Activated T-cell treated with anti-CD3 and anti-CD28 coated beads, Interleukin-2, amount 50 U/mL, for 72 hours (primary cell): ENCODE measurements around the gene SUN2. TPM values are rescaled to one million over a fixed set of nuclear protein-coding genes. Genes with fewer than 3 reads are reported as not detected.
A peak's percentile ranks its signal among the peaks of the same experiment; 100 is the strongest.

ENCODE experiments used
- ATAC-seq, 2 donors: fragments of 150-1000 bp; cut with Tn5 transposase; replicated peaks in 1 of 2; 2 replicates each; pipeline ENCODE4 v1.10.0; 2021; ENCODE audit warnings: moderate library complexity in 2 of 2, mild to moderate bottlenecking in 1 of 2
- DNase-seq, 2 donors: peaks; one replicate each; pipeline ENCODE4 v3.0.0; 2021 to 2022; ENCODE audit warnings: mixed read lengths in 1 of 2
- H3K27ac Mint-ChIP-seq: one replicate; pipeline ENCODE4 v1.8.0; 2022; ENCODE audit warnings: mild to moderate bottlenecking, moderate library complexity, mixed read lengths
- H3K27me3 Mint-ChIP-seq: one replicate; pipeline ENCODE4 v1.8.0; 2022; ENCODE audit warnings: low read depth, mixed read lengths
- H3K36me3 Mint-ChIP-seq, 2 donors: one replicate each; pipeline ENCODE4 v1.8.0; 2022; ENCODE audit warnings: mixed read lengths in 2 of 2, mild to moderate bottlenecking in 1 of 2; ENCODE audit not compliant: insufficient read depth in 2 of 2
- H3K4me1 Mint-ChIP-seq: one replicate; pipeline ENCODE4 v1.8.0; 2022; ENCODE audit warnings: low read depth, mixed read lengths
- H3K4me3 Mint-ChIP-seq, 2 donors: one replicate each; pipeline ENCODE4 v1.8.0; 2022; ENCODE audit warnings: mild to moderate bottlenecking in 2 of 2, mixed read lengths in 2 of 2, moderate library complexity in 2 of 2
- H3K9me3 Mint-ChIP-seq, 2 donors: one replicate each; pipeline ENCODE4 v1.8.0; 2022; ENCODE audit warnings: mixed read lengths in 2 of 2
- total RNA-seq, 2 donors: library from RNA; stranded (reverse); gene quantifications; one replicate each; pipeline ENCODE4 v1.2.3, GENCODE V29; 2022

SUN2 gene
- total RNA-seq, 2 donors from 2014 or later = 175 to 179 TPM

DNA sequence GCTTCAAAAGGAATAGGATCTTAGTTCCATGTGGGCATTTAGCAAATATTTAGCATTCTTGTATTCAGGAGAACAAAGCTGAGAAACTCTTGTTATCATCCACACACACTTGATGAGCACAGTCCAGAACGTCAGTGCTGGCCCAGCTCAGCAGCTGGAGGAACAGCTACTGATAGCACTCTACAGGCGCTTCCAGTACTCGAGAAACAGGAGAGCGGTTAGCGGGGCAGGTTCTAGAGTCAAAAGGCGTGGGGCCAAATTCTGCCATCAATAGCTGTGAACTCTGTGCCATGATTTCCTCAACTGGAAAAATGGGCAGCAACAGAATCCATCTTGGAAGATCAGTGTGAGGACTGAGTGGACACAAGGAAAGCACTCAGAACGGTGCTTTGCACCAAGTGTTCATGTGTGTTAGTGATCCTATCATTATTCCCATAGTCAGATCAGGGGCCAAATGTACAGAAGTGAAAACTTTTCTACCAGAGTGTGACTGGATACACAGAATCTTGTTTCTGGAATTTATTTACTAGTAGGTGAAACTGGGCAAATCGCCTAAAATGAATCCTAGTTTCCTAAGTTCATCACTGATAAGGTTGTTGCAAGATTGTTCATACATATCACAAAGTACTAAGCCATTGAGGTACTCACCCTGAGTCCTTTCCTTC, 58.2 kb downstream of the SUN2 start:
- ATAC-seq = no peak
- H3K36me3 Mint-ChIP-seq = peaks cover 13 to 45% of the 10 kb centered on the region in 2 donors
- H3K9me3 Mint-ChIP-seq = no peaks in the 10 kb centered on the region

DNA sequence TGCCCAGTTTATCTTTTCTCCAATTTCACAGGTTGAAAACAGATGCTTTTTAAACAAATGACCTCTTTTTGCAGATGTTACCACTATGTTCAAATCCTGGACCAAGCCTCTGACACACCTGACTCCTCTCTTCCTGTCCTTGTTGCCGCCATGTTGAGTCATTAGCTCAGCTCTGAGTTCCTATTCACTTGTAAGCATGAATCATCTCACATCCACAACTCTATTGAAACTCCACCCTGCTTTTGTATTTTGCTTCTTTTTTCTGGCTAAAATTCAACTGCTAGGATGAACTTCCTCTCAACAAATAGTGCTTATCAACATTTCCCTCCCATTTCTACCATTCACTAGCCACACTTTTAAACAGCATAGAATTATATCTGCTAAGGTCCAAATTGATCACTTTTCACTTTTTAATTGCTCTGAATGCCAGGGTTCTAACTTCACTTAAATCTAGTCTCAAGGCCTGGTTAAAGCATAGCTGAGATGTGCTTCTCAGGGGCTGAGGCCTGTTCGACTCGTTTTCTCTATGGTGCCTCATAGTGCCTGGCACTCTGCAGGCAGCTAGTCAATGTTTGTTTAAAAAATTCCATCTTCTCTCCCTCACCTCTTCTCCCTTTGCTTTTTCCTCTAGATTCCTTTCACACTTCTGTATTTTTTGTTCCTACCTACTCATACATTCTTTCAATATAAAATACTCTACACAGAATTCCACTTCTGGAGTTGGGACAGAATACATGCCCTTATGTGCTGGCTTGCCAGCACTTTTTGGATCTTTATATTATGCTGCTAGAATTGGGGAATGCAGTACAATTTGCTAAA, 59.0 kb downstream of the SUN2 start:
- Mint-ChIP-seq H3K27me3 (no peaks in the 10 kb centered on the region), H3K27ac (peak overlapping the region; percentile 91), H3K4me1 (peaks cover 69% of the 10 kb centered on the region), H3K9me3 (no peaks in the 10 kb centered on the region), H3K4me3 (peak overlapping the region; percentile 86 to 88), H3K36me3 (peaks cover 13 to 47% of the 10 kb centered on the region in 2 donors)
- peak; percentile 33 to 45 for ATAC-seq
- DNase-seq = peak; percentile 34 to 70

More for the DNA sequence above, 58.2 kb downstream of the SUN2 start:
- no peaks in the 10 kb centered on the region for H3K27me3 Mint-ChIP-seq
- no peak for DNase-seq
- peaks cover 69% of the 10 kb centered on the region for H3K4me1 Mint-ChIP-seq
- H3K4me3 Mint-ChIP-seq = peak overlapping the region; percentile 86 to 88
- H3K27ac Mint-ChIP-seq = peak overlapping the region; percentile 91

DNA sequence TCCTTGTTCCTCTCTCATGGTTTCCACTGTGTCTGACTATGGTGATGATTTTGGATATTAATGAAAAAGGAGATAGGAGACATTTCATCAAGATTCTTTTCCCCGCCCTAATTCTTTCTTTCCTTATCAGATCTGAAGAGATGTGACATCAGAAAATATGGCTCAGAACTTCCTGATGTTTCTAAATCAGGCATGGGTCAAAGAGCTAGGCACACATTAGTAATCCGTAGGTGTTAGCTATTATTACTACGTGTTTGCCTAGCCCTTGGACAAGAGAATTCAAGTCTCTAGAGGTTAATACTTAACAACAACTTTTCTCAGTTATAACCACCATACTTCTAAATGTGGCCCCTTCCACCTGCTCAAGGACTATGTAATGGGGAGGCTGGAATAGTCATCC, 60.9 kb downstream of the SUN2 start:
- Mint-ChIP-seq H3K9me3 (no peaks in the 10 kb centered on the region), H3K4me1 (peaks cover 63% of the 10 kb centered on the region), H3K27me3 (no peaks in the 10 kb centered on the region), H3K27ac (peak overlapping the region; percentile 52), H3K36me3 (peaks cover 14 to 50% of the 10 kb centered on the region in 2 donors), H3K4me3 (peak overlapping the region in 1 of 2 donors; percentile 39)
- ATAC-seq (no peak), DNase-seq (no peak)

DNA sequence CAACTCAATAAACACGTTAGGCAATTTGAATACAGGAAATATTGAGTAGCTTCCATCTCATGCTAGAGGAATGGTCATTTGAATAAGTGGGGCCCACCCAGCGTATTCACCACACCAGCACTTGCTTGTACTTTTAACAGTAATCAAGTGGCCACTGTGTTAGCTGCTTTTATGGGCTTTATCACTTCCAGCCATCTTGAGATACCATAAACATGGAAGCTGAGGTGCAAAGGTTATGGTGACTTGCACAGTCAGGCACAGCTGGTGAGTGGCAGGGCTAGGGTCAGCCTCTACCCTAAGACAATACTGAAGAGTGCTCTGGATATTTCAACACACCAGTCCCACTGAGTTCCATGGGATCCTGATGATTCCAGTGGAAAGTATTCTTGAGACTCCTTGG, 61.7 kb downstream of the SUN2 start:
- Mint-ChIP-seq H3K4me1 (peaks cover 57% of the 10 kb centered on the region), H3K36me3 (peaks cover 12 to 47% of the 10 kb centered on the region in 2 donors), H3K9me3 (no peaks in the 10 kb centered on the region), H3K27me3 (no peaks in the 10 kb centered on the region), H3K4me3 (peak overlapping the region in 1 of 2 donors; percentile 7), H3K27ac (peak overlapping the region; percentile 84)
- no peak for ATAC-seq
- no peak for DNase-seq

DNA sequence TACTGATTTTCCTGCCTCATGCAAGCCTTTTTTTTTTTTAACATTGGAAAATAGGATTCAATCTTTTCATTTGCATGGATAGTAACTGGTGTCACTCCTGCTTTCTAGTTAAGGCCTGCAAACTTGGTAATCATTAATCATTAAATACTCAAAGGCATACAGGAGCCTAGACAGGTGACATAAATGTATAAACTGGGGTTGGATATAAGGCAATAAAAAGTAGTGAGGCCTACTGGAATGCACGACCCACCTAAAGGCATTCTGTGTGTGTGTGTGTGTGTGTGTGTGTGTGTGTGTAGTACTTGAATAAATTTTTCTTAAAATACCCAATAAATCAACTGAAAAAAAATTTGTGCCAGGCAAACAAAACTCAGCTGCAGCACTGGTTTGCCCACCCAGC, 66.1 kb downstream of the SUN2 start:
- Mint-ChIP-seq H3K4me3 (no peak overlapping the region), H3K36me3 (peaks cover 15 to 29% of the 10 kb centered on the region in 2 donors), H3K27ac (peak overlapping the region; percentile 3), H3K9me3 (no peaks in the 10 kb centered on the region), H3K27me3 (no peaks in the 10 kb centered on the region), H3K4me1 (peaks cover 18% of the 10 kb centered on the region)
- ATAC-seq = no peak
- no peak for DNase-seq

DNA sequence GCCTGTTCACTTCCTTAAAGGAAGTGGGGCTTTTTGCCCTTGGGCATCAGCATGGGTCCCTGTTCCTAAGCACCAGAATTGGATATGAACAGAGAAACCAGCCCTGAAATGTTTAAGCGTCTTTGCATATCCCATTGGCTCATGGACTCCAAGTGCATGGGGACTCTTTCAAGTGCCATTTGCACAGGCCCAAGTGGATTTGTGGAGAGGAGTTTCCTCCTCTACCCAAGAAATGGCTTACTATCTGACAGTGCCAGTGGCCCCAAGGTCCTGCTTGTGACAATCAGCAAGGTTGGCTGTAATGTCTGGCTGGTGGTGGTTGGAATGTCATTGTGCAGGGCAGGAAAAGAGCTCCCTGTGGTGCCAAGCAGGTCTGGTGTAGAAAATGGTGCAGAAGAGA, 70.0 kb downstream of the SUN2 start:
- Mint-ChIP-seq H3K4me3 (no peak overlapping the region), H3K27me3 (no peaks in the 10 kb centered on the region), H3K27ac (no peak overlapping the region), H3K9me3 (no peaks in the 10 kb centered on the region), H3K4me1 (peaks cover 24% of the 10 kb centered on the region), H3K36me3 (peaks cover 14 to 17% of the 10 kb centered on the region in 2 donors)
- DNase-seq (no peak), ATAC-seq (no peak)

DNA sequence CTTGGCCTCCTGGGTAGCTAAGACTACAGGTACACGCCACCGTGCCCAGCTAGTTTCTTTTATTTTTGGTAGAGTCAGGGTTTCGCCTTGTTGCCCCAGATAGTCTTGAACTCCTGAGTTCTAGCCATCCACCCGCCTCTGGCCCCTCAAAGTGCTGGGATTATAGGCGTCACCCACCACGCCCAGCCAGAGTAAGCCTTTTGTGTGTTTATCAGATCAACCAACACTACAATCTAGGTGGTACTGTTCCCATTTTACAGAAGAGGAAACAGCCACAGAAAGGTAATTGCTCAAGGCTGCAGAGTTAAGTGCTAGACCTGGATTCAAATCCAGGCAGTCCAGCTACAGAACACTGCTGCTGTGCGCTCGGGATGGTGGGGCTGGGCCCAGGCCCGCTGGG, 70.9 kb downstream of the SUN2 start:
- DNase-seq (no peak), ATAC-seq (no peak)
- Mint-ChIP-seq H3K9me3 (no peaks in the 10 kb centered on the region), H3K4me3 (no peak overlapping the region), H3K27me3 (no peaks in the 10 kb centered on the region), H3K4me1 (peaks cover 30% of the 10 kb centered on the region), H3K27ac (no peak overlapping the region), H3K36me3 (peaks cover 14 to 17% of the 10 kb centered on the region in 2 donors)

Other genes with a start within 250 kb of the SUN2 start
- gene DDX17, start 249.7 kb downstream of the SUN2 start, total RNA-seq = 100 to 1,000 TPM; 374 to 431 TPM
- 10 to 100 TPM; 25.1 to 30.7 TPM for gene DMC1, start 185.8 kb downstream of the SUN2 start, total RNA-seq
- under 1 TPM; 0.28 to 0.34 TPM for gene FAM227A, start 99.6 kb downstream of the SUN2 start, total RNA-seq
- gene CBY1, start 99.4 kb downstream of the SUN2 start, total RNA-seq = 10 to 100 TPM; 22.2 to 26.2 TPM
- 10 to 100 TPM; 65.4 to 67.1 TPM for gene TOMM22, start 74.0 kb downstream of the SUN2 start, total RNA-seq
- gene JOSD1, start 55.1 kb downstream of the SUN2 start, total RNA-seq = 100 to 1,000 TPM; 144 to 161 TPM
- 100 to 1,000 TPM in 1 of 2 donors, 10 to 100 TPM in 1; 96.8 to 127 TPM for gene GTPBP1, start 50.1 kb downstream of the SUN2 start, total RNA-seq
- 10 to 100 TPM; 10.6 to 16.6 TPM for gene DNAL4, start 38.1 kb upstream of the SUN2 start, total RNA-seq
- 1 to 10 TPM; 6.3 to 6.4 TPM for gene NPTXR, start 88.0 kb upstream of the SUN2 start, total RNA-seq
- 100 to 1,000 TPM; 116 to 124 TPM for gene CBX6, start 116.2 kb upstream of the SUN2 start, total RNA-seq
- gene APOBEC3A, start 201.6 kb upstream of the SUN2 start, total RNA-seq = under 1 TPM in 1 of 2 donors, not detected in 1; 0.37 TPM
- gene APOBEC3B, start 226.3 kb upstream of the SUN2 start, total RNA-seq = 10 to 100 TPM; 27.1 to 44.7 TPM